GM21576 (cell line): Measurements from ENCODE around the gene PLPPR3.

ENCODE experiments used
- ATAC-seq: cut with Tn5 transposase; IDR thresholded peaks from one replicate; pipeline ENCODE4 v1.9.1; 2021; ENCODE audit warnings: mild to moderate bottlenecking, moderate library complexity; ENCODE audit not compliant: unreplicated experiment

PLPPR3 gene

GRCh38 chr19:810077-810855 lies 11.5 kb downstream of the PLPPR3 start:
- no peak for ATAC-seq

DNA sequence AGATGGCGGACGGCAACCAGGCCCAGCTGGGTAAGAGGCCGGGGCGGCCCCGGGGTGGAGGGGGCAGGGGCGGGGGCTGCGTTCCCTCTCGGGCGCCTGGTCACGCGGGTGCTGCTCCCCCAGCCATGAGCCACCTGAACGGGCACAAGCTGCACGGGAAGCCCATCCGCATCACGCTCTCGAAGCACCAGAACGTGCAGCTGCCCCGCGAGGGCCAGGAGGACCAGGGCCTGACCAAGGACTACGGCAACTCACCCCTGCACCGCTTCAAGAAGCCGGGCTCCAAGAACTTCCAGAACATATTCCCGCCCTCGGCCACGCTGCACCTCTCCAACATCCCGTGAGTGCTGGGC lies 13.4 kb downstream of the PLPPR3 start:
- no peak for ATAC-seq

- ATAC-seq: no peak
Measured at GRCh38 chr19:807627-808422, 13.9 kb downstream of the PLPPR3 start.

- no peak for ATAC-seq
Measured at GRCh38 chr19:806815-807421, 14.8 kb downstream of the PLPPR3 start.

GRCh38 chr19:805600-806550 lies 15.9 kb downstream of the PLPPR3 start:
- no peak for ATAC-seq

DNA sequence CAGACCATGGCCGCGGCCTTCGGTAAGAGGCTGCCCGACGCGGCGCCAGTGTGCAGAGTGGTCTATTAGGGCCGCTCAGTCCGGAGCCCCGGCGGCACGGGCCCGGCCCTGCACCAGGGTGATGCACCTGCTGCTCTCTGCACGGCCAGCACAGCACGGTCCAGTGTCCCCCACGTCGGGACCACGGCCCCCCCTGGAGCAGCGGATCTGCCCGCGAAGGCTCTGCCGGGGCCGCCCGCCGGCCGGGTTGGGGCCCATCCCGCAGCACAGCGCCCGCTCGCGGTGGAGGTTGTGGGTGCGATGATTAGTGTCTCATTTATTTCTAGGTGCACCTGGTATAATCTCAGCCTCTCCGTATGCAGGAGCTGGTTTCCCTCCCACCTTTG lies 16.6 kb downstream of the PLPPR3 start:
- ATAC-seq: no peak

- ATAC-seq: no peak
Measured at GRCh38 chr19:804419-805165, 17.2 kb downstream of the PLPPR3 start.

DNA sequence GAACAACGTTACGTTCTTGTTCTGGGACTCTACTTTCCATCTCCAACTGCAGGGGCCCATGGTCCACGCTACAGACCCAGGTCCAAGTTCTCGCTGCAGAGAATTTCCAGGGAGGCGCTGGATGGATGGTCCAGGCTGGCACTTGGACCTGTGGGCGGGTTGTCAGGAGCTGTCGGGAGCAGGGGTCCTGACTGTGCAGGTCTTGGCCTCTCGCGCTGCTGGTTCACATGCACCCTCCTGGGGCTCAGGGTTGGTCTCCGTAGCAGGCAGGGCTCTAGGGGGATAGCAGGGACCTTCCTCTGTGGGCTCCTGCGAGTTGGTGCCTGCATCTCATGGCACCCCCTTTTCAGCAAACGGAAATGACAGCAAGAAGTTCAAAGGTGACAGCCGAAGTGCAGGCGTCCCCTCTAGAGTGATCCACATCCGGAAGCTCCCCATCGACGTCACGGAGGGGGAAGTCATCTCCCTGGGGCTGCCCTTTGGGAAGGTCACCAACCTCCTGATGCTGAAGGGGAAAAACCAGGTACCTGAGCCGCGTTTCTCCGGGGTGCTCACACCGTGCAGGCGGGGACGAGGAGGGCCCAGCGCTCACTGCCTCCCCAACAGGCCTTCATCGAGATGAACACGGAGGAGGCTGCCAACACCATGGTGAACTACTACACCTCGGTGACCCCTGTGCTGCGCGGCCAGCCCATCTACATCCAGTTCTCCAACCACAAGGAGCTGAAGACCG lies 17.9 kb downstream of the PLPPR3 start:
- no peak for ATAC-seq

- ATAC-seq: no peak
Measured at GRCh38 chr19:803099-803561, 18.6 kb downstream of the PLPPR3 start.

GRCh38 chr19:802498-803098 lies 19.2 kb downstream of the PLPPR3 start:
- no peak for ATAC-seq

DNA sequence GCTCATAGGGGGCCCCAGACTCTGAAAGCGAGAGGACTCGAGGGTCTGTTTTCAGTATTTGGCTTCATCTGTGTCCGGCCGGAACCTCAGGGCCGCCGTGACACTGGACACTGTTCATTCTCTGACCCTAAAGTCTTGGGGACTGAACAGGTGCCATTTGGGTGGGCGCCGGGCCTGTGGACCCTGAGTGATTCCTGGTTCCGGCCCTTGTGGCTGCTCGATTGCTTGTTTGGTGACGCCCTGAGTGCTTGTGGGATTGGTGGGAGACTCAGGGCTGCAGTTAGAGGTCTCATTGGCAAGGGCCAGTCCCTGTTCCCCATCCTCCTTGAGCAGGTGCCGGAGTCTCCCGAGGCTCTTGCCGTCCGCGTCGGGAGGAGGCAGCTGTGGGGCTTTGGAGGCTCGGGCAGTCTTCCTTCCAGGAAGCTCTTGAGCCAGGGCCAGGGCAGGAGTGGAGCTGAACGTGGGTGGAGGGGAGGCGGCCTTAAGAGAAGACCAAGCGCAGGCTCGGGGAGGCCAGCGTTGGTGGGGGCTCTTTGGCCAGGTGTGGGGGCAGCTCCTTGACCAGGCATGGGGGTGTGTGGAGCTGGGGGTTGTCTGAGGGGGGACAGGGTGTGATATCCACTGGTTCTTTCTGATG lies 19.8 kb downstream of the PLPPR3 start:
- ATAC-seq: no peak

GRCh38 chr19:801030-801860 lies 20.5 kb downstream of the PLPPR3 start:
- ATAC-seq: no peak

GRCh38 chr19:800360-801029 lies 21.3 kb downstream of the PLPPR3 start:
- no peak for ATAC-seq

DNA sequence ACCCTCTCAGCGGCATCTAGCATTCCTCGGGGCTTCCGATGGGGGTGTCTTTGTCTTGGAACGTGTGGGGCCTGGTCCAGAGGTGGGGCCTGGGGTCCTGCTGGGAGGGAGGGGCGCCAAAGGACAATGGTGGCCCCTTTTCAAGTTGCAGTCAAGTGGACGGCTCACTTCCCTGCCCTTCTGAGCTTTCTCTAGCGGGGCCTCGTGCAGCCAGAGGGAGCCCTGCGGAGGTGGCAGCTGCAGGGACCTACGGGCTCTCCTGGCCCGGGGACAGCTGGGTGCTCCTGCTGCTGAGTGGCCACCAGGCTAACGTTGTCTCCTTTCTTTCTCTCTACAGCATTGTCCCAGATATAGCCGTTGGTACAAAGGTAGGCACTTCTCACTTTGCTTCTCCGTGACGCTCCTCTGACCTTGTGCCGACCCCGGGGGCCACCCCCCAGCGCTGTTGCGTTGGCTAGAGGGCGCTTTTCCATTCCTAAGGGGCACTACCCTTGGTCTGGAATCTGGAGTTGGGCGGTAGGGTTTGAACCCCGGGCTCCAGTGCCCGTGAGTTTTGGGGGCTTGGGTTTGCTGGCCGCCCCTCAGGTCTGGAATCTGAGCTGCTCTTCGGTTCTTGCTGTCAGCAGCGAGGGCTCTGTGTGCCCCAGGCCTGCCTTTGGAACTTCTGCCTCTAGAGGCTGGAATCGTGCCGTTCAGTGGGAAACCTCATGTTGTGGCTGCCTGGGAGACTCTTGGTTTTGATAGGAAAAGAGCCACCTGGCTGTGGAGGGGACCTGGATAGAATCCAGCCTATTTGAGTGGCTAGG lies 22.5 kb downstream of the PLPPR3 start:
- ATAC-seq: no peak

GRCh38 chr19:798415-799075 lies 23.2 kb downstream of the PLPPR3 start:
- no peak for ATAC-seq
